T47D (cell line): ENCODE data around the gene CD300LB.
"Not testable (repeated sequence)": the region's sequence is repeated elsewhere in the genome, so short reads cannot be mapped to it uniquely, and the experiment has no call there.

ENCODE experiments used
- DNase-seq, 2 experiments: peaks; one replicate each; pipeline versions ENCODE4 v3.0.0 to v3.0.0-alpha.2; 2011 to 2012; ENCODE audit warnings: low read depth in 1 of 2, low spot score in 1 of 2
- JUND ChIP-seq: IDR thresholded peaks from 2 replicates; pipeline ENCODE4 v1.6.1; 2012; ENCODE audit warnings: low read depth
- in situ Hi-C: cut with HindIII; loops from 2 replicates; pipeline ENCODE4 v1.10.0; 2016; ENCODE audit warnings: low sequenced_read_pairs, low pct_unique_long_range_greater_than_20kb

CD300LB gene

GRCh38 chr17:74565126-74565525 lies 33.9 kb upstream of the CD300LB start:
- DNase-seq = no peak
- in situ Hi-C loops = no loop called here
- TF ChIP-seq JUND = no peak

- no peak for TF ChIP-seq JUND
- in situ Hi-C loops = no loop called here
- DNase-seq = no peak
These were observed 32.1 kb upstream of the CD300LB start for GRCh38 chr17:74563358-74563757.

- no peak for TF ChIP-seq JUND
- in situ Hi-C loops = no loop called here
- DNase-seq = no peak
These were observed 30.3 kb upstream of the CD300LB start for GRCh38 chr17:74561586-74561985.

GRCh38 chr17:74558882-74559519 lies 27.7 kb upstream of the CD300LB start:
- no peak for TF ChIP-seq JUND
- in situ Hi-C loops = no loop called here
- no peak for DNase-seq

GRCh38 chr17:74558402-74558801 lies 27.1 kb upstream of the CD300LB start:
- DNase-seq, in situ Hi-C loops: not testable (repeated sequence)

GRCh38 chr17:74555427-74555940 lies 24.2 kb upstream of the CD300LB start:
- TF ChIP-seq JUND = no peak
- no peak for DNase-seq
- in situ Hi-C loops = no loop called here

GRCh38 chr17:74554909-74555308 lies 23.6 kb upstream of the CD300LB start:
- no peak for DNase-seq
- no peak for TF ChIP-seq JUND
- in situ Hi-C loops = no loop called here

- DNase-seq = no peak
- in situ Hi-C loops = no loop called here
These were observed 20.8 kb upstream of the CD300LB start for GRCh38 chr17:74552037-74552436.

GRCh38 chr17:74550602-74551001 lies 19.3 kb upstream of the CD300LB start:
- in situ Hi-C loops = no loop called here
- DNase-seq = no peak
- no peak for TF ChIP-seq JUND

More at GRCh38 chr17:74552037-74552436, 20.8 kb upstream of the CD300LB start:
- TF ChIP-seq JUND = no peak

- no peak for DNase-seq
- in situ Hi-C loops = no loop called here
- TF ChIP-seq JUND = no peak
These were observed 18.1 kb upstream of the CD300LB start for GRCh38 chr17:74549343-74549742.

GRCh38 chr17:74547736-74548135 lies 16.5 kb upstream of the CD300LB start:
- DNase-seq = no peak
- no peak for TF ChIP-seq JUND
- in situ Hi-C loops = no loop called here

- no peak for DNase-seq
- in situ Hi-C loops = no loop called here
- no peak for TF ChIP-seq JUND
These were observed 16.0 kb upstream of the CD300LB start for GRCh38 chr17:74547264-74547663.

- no peak for TF ChIP-seq JUND
These were observed 15.3 kb upstream of the CD300LB start for GRCh38 chr17:74546586-74546985.

GRCh38 chr17:74545843-74546230 lies 14.6 kb upstream of the CD300LB start, which contains the start of gene CD300C:
Gene CD300C, minus strand, starts transcription at chr17:74546115. Its CDS starts 333 bp downstream, at chr17:74545782.
- DNase-seq = no peak
- TF ChIP-seq JUND = no peak
- in situ Hi-C loops = no loop called here

More at GRCh38 chr17:74546586-74546985, 15.3 kb upstream of the CD300LB start:
- in situ Hi-C loops = no loop called here
- DNase-seq = no peak
